ENCODE results near the gene TSPAN9. TPM values are rescaled to one million over a fixed set of nuclear protein-coding genes. Genes with fewer than 3 reads are reported as not detected.

TSPAN9 gene
- total RNA-seq, 1 experiment from 2014 or later = 7.7 TPM

DNA sequence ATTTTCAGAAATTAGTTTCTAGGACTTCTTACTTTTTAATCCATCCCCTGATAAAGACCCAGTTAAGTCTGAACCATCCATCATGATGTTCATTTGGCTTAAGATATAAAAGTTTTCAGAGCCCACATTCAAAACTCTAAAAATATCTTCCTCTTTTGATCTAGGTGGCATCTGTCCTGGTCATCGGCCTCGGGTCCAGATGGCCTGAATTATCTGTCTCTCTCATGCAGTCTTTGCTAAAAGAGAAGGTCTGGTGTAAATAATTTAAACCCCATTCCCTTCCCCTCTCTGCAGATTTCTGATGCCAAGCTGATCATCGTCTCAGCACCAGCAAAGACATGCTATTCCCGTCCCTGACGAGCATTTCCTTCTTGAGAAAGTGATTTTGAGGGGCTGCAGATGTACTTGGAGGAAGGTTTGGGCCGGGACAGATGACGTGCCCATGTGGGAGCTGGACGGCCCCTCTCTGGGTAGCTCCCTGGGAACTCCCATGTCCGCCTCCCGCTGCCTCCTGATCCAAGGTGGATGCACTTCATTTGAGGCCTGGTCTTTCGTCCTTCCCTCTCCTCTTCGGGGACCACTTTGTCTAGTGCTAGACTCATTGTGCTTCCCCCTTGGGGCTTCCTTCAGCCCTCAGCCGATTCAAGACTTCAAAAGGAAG, 240.8 kb downstream of the TSPAN9 start:
- in situ Hi-C loops (cut with HindIII; ENCODE audit: low pct_unique_long_range_greater_than_20kb, low sequenced_read_pairs) (no loop called here), intact Hi-C loops (cut with micrococcal nuclease; ENCODE audit: unreplicated experiment) (no loop called here)
- DNase-seq (ENCODE audit: low read depth, low spot score) (no peak), ATAC-seq (no peak)
- H3K36me3 ChIP-seq (ENCODE audit: control insufficient read depth, insufficient read depth, low read length) = no peaks in the 10 kb centered on the region
- no TSS peak for BruUV-seq (replicated peaks)
- CTCF ChIA-PET = no interaction called here
- H3K27ac ChIP-seq (ENCODE audit: low read length) = no peak overlapping the region
- POLR2A ChIA-PET = interaction anchor here (0.6 kb wide), 1 partner anchor 205 kb away, joined by 3 read pairs; no protein-coding TSS in a partner anchor
- no peak for TF ChIP-seq TCF7L2 (IDR thresholded peaks at IDR 0.05; ENCODE audit: low read depth, low read length)
- H3K4me3 ChIP-seq (ENCODE audit: low read depth in 2 of 2, low read length in 2 of 2) = no peak overlapping the region
- H3K4me1 ChIP-seq (ENCODE audit: control insufficient read depth, insufficient read depth, low read length) = no peaks in the 10 kb centered on the region
- H3K9me3 ChIP-seq (ENCODE audit: control insufficient read depth, insufficient read depth, low read depth, low read length) = no peaks in the 10 kb centered on the region
- H3K27me3 ChIP-seq (ENCODE audit: control insufficient read depth, insufficient read depth, low read length) = no peaks in the 10 kb centered on the region

DNA sequence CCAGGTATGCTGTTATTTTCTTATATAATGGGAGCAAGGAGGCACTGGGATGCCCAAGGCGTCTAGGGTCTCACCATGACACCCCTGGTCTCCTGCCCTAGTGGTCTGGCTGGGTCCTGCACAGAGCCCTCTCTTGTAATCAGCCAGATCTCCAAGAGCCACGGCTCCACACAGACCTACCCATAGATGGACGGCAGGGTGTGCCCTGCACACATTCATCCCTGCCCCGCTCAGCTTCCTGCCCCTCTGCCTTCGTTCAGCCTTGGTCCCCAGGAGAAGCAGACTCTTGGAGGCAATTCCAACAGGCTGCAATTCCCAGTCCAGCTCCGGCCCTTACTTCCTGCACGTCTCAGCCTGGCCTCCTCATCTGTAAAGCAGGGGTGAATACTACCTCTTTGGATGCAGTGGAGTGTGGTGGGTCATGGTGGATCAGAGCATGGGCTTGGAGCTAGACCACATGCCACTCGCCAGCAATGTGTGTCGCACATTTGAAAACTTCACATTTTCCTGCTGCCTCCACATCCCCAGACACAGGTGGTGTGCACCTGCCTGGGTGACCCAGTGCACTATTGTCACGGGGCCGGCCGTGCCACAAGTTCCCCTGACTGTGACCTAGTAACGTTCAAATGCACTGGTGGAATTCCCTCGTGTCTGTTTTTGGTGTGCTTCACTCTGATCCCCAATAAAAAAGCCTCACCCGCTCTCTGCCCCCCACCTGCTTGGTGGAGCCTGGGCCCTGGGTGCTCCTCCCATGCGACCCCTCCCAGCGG, 242.7 kb downstream of the TSPAN9 start:
- no peak for DNase-seq (ENCODE audit: low read depth, low spot score)
- ChIA-PET POLR2A (no interaction called here), CTCF (no interaction called here)
- H3K36me3 ChIP-seq (ENCODE audit: control insufficient read depth, insufficient read depth, low read length) = no peaks in the 10 kb centered on the region
- no peak for ATAC-seq
- no TSS peak for BruUV-seq (replicated peaks)
- in situ Hi-C loops (cut with HindIII; ENCODE audit: low pct_unique_long_range_greater_than_20kb, low sequenced_read_pairs) = no loop called here
- no peaks in the 10 kb centered on the region for H3K4me1 ChIP-seq (ENCODE audit: control insufficient read depth, insufficient read depth, low read length)
- H3K9me3 ChIP-seq (ENCODE audit: control insufficient read depth, insufficient read depth, low read depth, low read length) = no peaks in the 10 kb centered on the region
- H3K27ac ChIP-seq (ENCODE audit: low read length) = no peak overlapping the region
- intact Hi-C loops (cut with micrococcal nuclease; ENCODE audit: unreplicated experiment) = no loop called here
- TF ChIP-seq, protein P1, sequence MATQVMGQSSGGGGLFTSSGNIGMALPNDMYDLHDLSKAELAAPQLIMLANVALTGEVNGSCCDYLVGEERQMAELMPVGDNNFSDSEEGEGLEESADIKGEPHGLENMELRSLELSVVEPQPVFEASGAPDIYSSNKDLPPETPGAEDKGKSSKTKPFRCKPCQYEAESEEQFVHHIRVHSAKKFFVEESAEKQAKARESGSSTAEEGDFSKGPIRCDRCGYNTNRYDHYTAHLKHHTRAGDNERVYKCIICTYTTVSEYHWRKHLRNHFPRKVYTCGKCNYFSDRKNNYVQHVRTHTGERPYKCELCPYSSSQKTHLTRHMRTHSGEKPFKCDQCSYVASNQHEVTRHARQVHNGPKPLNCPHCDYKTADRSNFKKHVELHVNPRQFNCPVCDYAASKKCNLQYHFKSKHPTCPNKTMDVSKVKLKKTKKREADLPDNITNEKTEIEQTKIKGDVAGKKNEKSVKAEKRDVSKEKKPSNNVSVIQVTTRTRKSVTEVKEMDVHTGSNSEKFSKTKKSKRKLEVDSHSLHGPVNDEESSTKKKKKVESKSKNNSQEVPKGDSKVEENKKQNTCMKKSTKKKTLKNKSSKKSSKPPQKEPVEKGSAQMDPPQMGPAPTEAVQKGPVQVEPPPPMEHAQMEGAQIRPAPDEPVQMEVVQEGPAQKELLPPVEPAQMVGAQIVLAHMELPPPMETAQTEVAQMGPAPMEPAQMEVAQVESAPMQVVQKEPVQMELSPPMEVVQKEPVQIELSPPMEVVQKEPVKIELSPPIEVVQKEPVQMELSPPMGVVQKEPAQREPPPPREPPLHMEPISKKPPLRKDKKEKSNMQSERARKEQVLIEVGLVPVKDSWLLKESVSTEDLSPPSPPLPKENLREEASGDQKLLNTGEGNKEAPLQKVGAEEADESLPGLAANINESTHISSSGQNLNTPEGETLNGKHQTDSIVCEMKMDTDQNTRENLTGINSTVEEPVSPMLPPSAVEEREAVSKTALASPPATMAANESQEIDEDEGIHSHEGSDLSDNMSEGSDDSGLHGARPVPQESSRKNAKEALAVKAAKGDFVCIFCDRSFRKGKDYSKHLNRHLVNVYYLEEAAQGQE (IDR thresholded peaks at IDR 0.05; ENCODE audit: insufficient read depth in 1 of 2, low read depth in 2 of 2, low read length in 1 of 2) = no peak
- TF ChIP-seq POLR2AphosphoS5 (IDR thresholded peaks at IDR 0.05; ENCODE audit: low read depth, low read length) (no peak), SIN3A (IDR thresholded peaks at IDR 0.05; ENCODE audit: borderline replicate concordance, insufficient read depth, low read depth, low read length) (no peak), TCF7L2 (IDR thresholded peaks at IDR 0.05; ENCODE audit: low read depth, low read length) (no peak)
- TF ChIP-seq, protein P2, sequence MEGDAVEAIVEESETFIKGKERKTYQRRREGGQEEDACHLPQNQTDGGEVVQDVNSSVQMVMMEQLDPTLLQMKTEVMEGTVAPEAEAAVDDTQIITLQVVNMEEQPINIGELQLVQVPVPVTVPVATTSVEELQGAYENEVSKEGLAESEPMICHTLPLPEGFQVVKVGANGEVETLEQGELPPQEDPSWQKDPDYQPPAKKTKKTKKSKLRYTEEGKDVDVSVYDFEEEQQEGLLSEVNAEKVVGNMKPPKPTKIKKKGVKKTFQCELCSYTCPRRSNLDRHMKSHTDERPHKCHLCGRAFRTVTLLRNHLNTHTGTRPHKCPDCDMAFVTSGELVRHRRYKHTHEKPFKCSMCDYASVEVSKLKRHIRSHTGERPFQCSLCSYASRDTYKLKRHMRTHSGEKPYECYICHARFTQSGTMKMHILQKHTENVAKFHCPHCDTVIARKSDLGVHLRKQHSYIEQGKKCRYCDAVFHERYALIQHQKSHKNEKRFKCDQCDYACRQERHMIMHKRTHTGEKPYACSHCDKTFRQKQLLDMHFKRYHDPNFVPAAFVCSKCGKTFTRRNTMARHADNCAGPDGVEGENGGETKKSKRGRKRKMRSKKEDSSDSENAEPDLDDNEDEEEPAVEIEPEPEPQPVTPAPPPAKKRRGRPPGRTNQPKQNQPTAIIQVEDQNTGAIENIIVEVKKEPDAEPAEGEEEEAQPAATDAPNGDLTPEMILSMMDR (IDR thresholded peaks at IDR 0.05) = no peak
- H3K4me3 ChIP-seq (ENCODE audit: low read depth in 2 of 2, low read length in 2 of 2) = no peak overlapping the region
- H3K27me3 ChIP-seq (ENCODE audit: control insufficient read depth, insufficient read depth, low read length) = no peaks in the 10 kb centered on the region
